Ishikawa (cell line): ENCODE measurements around the gene ZXDC.

Source experiments
- EGR1 ChIP-seq: IDR thresholded peaks from 2 replicates; pipeline ENCODE4 v1.6.1; 2012
- FOXM1 ChIP-seq: IDR thresholded peaks from 2 replicates; pipeline ENCODE4 v1.6.1; 2012; ENCODE audit warnings: low read depth, borderline replicate concordance
- TCF12 ChIP-seq: IDR thresholded peaks from 2 replicates; pipeline ENCODE4 v1.6.1; 2012; ENCODE audit warnings: low read depth
- YY1 ChIP-seq: IDR thresholded peaks from 2 replicates; pipeline ENCODE4 v1.6.1; 2012; ENCODE audit warnings: low read depth
- TF ChIP-seq, protein P1 (sequence below): IDR thresholded peaks from 2 replicates; pipeline ENCODE4 v1.6.1; 2012
- TF ChIP-seq, protein P2 (sequence below): IDR thresholded peaks from 2 replicates; pipeline ENCODE4 v1.6.1; 2012; ENCODE audit warnings: low read depth, mild to moderate bottlenecking

DNA sequence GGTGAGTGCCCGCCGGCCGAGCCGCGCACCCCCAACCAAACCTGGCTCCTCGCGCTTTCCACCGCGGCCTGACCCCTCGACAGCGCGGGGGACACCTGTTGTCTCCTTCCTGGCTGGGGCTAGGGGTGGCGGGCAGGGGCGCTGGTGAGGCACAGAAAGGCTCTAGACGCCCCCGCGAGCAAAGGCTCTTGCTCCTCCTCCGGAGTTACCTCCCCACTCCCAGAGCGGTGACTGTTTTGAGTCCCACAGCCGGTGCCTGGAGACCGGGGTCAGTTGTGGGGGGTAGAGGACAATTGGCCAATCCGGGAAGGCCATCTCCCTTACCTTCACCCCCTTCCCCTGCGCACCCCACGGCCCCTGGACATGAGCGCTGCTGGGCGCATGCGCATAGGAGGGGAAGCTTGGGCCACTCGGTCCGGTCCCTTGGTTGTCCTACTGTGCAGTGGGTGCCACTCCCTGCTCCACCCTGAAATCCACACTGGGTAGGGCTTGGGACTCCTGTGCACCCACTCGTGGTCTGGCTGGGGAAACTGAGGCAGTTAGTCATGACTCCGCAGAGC lies 48.8 kb upstream of the ZXDC start:
- TF ChIP-seq, protein P1, sequence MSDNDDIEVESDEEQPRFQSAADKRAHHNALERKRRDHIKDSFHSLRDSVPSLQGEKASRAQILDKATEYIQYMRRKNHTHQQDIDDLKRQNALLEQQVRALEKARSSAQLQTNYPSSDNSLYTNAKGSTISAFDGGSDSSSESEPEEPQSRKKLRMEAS = no peak
- TF ChIP-seq FOXM1 (no peak), YY1 (no peak), EGR1 (no peak), TCF12 (no peak)
- TF ChIP-seq, protein P2, sequence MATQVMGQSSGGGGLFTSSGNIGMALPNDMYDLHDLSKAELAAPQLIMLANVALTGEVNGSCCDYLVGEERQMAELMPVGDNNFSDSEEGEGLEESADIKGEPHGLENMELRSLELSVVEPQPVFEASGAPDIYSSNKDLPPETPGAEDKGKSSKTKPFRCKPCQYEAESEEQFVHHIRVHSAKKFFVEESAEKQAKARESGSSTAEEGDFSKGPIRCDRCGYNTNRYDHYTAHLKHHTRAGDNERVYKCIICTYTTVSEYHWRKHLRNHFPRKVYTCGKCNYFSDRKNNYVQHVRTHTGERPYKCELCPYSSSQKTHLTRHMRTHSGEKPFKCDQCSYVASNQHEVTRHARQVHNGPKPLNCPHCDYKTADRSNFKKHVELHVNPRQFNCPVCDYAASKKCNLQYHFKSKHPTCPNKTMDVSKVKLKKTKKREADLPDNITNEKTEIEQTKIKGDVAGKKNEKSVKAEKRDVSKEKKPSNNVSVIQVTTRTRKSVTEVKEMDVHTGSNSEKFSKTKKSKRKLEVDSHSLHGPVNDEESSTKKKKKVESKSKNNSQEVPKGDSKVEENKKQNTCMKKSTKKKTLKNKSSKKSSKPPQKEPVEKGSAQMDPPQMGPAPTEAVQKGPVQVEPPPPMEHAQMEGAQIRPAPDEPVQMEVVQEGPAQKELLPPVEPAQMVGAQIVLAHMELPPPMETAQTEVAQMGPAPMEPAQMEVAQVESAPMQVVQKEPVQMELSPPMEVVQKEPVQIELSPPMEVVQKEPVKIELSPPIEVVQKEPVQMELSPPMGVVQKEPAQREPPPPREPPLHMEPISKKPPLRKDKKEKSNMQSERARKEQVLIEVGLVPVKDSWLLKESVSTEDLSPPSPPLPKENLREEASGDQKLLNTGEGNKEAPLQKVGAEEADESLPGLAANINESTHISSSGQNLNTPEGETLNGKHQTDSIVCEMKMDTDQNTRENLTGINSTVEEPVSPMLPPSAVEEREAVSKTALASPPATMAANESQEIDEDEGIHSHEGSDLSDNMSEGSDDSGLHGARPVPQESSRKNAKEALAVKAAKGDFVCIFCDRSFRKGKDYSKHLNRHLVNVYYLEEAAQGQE = no peak
